ENCODE results near the gene SNTG2.

DNA sequence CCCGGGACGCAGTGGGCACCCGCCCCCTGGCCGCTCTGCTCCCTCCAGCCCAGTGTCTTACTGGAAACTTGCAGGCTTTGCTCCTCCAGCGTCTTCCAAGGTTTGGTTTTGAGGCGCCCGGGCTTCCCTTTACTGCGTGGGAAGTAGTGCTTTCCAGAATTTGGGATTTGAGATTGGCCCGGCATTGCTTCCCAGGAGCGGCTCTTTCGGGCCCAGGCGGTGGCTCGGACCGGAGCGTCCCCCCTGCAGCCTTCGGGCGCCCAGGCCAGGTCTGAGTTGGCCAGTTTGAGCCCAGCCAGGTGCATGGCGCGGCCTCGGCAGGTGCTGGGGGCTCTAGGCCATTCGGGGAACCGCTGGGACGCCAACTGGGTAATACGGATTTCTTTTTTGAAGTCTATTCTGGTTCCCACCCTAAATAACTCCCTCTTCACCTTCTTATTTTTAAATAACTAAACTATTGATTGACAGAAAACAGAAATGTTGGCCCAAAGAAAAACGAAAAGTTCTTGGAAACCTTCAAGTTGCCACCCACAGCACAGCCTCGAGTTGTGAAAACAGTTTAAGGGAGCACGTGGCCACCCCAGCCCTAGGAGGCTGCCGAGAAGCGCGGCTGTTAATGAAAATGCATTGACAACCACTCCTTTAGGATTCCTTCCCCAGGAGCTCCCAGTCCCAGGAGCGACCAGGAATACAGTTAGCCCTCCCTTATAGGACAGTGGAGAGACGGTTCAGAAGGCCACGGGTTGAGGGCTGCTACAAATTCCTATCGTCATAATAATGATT, 766 bp downstream of the SNTG2 start:
- TF ChIP-seq, protein P1, sequence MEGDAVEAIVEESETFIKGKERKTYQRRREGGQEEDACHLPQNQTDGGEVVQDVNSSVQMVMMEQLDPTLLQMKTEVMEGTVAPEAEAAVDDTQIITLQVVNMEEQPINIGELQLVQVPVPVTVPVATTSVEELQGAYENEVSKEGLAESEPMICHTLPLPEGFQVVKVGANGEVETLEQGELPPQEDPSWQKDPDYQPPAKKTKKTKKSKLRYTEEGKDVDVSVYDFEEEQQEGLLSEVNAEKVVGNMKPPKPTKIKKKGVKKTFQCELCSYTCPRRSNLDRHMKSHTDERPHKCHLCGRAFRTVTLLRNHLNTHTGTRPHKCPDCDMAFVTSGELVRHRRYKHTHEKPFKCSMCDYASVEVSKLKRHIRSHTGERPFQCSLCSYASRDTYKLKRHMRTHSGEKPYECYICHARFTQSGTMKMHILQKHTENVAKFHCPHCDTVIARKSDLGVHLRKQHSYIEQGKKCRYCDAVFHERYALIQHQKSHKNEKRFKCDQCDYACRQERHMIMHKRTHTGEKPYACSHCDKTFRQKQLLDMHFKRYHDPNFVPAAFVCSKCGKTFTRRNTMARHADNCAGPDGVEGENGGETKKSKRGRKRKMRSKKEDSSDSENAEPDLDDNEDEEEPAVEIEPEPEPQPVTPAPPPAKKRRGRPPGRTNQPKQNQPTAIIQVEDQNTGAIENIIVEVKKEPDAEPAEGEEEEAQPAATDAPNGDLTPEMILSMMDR (IDR thresholded peaks at IDR 0.05) = no peak
- TF ChIP-seq POLR2A (IDR thresholded peaks at IDR 0.05) = no peak

Measured in tibial nerve (tissue), 3 donors.